ENCODE measurements around the gene OGDHL. TPM values are rescaled to one million over a fixed set of nuclear protein-coding genes. Genes with fewer than 3 reads are reported as not detected.
"Not testable (repeated sequence)": the region's sequence is repeated elsewhere in the genome, so short reads cannot be mapped to it uniquely, and the experiment has no call there.

The OGDHL gene
- total RNA-seq, 2 experiments from 2014 or later = 0.10 TPM; not detected in 1

DNA sequence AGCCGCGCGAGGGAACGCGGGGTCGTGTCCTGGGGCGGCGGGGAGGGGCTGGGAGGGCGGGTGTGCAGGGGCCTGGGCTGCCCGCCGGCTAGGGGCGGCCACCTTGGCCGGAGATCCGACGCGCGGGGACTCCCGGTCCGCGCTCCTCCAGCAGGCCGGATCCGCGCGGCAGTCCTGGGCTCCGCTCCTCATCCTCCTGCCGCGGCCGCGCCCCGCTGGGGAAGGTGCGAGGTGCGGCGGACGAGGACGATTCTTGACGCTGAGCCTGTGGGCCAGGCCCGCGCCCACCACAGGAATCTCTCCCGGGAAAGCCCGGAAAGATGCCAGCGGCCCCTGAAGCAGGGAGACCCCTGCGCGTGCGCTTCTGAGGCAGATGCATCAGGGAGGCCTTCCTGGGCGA lies 6.6 kb upstream of the OGDHL start:
- no peak overlapping the region for H3K4me3 Mint-ChIP-seq
- H3K9me3 Mint-ChIP-seq (ENCODE audit: insufficient read depth) = no peaks in the 10 kb centered on the region
- POLR2A ChIA-PET = no interaction called here
- no peak overlapping the region for H3K27ac Mint-ChIP-seq
- CTCF ChIA-PET = no interaction called here
- H3K4me1 Mint-ChIP-seq (ENCODE audit: low read depth) = peaks cover 5% of the 10 kb centered on the region
- H3K36me3 Mint-ChIP-seq (ENCODE audit: low read depth) = no peaks in the 10 kb centered on the region
- ATAC-seq = no peak
- no peak for DNase-seq
- peaks cover 37% of the 10 kb centered on the region for H3K27me3 Mint-ChIP-seq (ENCODE audit: low read depth)

DNA sequence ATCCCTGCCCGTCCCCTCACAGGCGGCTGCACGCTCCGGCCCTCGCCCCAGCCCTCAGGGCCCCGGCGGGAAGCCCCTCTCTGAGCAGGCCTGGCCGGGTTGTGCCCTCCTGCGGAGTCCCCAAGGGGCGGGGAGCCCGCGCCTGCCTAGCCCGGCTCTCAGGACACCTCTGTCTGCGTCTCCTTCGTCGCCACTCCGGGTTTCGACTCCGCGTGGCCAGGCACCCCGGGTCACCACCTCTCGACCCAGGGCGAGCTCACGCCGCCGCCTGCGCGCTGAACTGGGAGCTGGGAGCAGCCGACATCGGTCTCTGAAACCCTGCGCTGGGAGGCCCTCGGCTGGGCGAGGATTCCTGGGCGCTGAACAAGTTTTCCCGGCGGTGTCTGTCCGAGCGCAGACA lies 6.2 kb upstream of the OGDHL start:
- ATAC-seq (no peak), DNase-seq (no peak)
- Mint-ChIP-seq H3K27me3 (ENCODE audit: low read depth) (peaks cover 41% of the 10 kb centered on the region), H3K9me3 (ENCODE audit: insufficient read depth) (no peaks in the 10 kb centered on the region), H3K27ac (no peak overlapping the region), H3K4me1 (ENCODE audit: low read depth) (peaks cover 5% of the 10 kb centered on the region), H3K4me3 (no peak overlapping the region), H3K36me3 (ENCODE audit: low read depth) (no peaks in the 10 kb centered on the region)
- ChIA-PET POLR2A (no interaction called here), CTCF (no interaction called here)

DNA sequence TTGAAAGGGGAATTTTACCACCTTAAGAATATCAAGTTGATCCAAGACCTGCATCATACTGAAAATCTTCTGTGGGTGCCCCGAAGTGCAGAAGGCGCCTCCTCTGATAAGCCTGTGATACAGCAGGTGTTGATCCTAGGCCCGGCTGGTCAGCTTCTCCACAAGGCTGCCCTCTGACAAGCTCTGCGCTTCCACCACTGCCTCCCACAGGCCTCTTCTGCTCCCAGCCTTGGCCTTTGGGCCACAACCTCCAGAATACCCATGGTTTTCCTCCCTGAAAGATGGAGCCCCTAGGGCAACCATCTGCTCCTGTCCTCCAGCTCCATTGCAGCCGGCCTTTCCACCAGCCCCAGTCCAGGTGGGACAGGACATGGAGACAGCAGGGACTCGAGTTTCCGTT lies 5.6 kb upstream of the OGDHL start:
- CTCF ChIA-PET = no interaction called here

DNA sequence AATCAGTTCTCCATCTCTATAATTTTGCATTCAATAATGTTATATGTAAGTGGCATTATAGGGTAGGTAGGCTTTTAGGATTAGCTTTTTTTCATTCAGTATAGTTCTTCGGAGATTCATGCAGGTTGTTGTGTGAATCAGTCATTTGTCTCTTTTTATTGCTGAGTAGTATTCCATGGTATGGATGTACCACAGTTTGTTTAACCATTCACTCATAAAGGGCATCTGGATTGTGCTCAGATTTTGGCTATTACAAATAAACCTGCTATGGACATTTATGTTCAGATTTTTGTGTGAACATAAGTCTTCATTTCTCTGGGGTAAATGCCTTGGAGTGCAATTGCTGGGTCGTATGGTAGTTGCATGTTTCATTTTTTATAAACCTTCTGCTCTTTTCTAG lies 4.4 kb upstream of the OGDHL start:
- H3K4me1 Mint-ChIP-seq (ENCODE audit: low read depth) = peaks cover 5% of the 10 kb centered on the region
- ATAC-seq (no peak), DNase-seq (no peak)
- no peaks in the 10 kb centered on the region for H3K9me3 Mint-ChIP-seq (ENCODE audit: insufficient read depth)
- H3K27ac Mint-ChIP-seq = no peak overlapping the region
- H3K27me3 Mint-ChIP-seq (ENCODE audit: low read depth) = peaks cover 40% of the 10 kb centered on the region
- no peaks in the 10 kb centered on the region for H3K36me3 Mint-ChIP-seq (ENCODE audit: low read depth)
- no peak overlapping the region for H3K4me3 Mint-ChIP-seq
- ChIA-PET POLR2A (no interaction called here), CTCF (interaction anchor here (0.6 kb wide), 1 partner anchor 1394 kb away, joined by 3 read pairs; no protein-coding TSS in a partner anchor)

More for the DNA sequence above, 5.6 kb upstream of the OGDHL start:
- Mint-ChIP-seq H3K4me1 (ENCODE audit: low read depth) (peaks cover 5% of the 10 kb centered on the region), H3K36me3 (ENCODE audit: low read depth) (no peaks in the 10 kb centered on the region), H3K27ac (no peak overlapping the region), H3K4me3 (no peak overlapping the region), H3K9me3 (ENCODE audit: insufficient read depth) (no peaks in the 10 kb centered on the region), H3K27me3 (ENCODE audit: low read depth) (peaks cover 41% of the 10 kb centered on the region)
- DNase-seq = no peak
- ATAC-seq = no peak
- POLR2A ChIA-PET = no interaction called here

DNA sequence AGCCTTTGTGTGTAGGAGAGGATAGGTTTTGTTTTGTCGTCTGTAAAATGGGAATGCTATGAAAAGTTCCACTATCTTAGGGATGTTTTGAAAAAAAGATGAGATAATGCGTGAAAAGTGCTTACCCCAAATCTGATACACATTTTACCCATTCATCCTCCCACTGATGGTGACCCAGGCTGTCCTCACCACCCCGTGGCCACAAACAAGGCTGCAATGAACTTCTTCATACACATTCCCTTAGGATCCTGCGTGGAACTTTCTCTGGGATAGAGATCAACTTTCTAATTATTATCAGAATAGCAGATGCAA lies 399 bp upstream of the OGDHL start:
- Mint-ChIP-seq H3K4me1 (ENCODE audit: low read depth) (no peaks in the 10 kb centered on the region), H3K27me3 (ENCODE audit: low read depth) (peaks cover 21% of the 10 kb centered on the region), H3K9me3 (ENCODE audit: insufficient read depth) (no peaks in the 10 kb centered on the region), H3K4me3 (no peak overlapping the region), H3K27ac (no peak overlapping the region), H3K36me3 (ENCODE audit: low read depth) (no peaks in the 10 kb centered on the region)
- DNase-seq (no peak), ATAC-seq (no peak)
- ChIA-PET CTCF (no interaction called here), POLR2A (no interaction called here)

DNA sequence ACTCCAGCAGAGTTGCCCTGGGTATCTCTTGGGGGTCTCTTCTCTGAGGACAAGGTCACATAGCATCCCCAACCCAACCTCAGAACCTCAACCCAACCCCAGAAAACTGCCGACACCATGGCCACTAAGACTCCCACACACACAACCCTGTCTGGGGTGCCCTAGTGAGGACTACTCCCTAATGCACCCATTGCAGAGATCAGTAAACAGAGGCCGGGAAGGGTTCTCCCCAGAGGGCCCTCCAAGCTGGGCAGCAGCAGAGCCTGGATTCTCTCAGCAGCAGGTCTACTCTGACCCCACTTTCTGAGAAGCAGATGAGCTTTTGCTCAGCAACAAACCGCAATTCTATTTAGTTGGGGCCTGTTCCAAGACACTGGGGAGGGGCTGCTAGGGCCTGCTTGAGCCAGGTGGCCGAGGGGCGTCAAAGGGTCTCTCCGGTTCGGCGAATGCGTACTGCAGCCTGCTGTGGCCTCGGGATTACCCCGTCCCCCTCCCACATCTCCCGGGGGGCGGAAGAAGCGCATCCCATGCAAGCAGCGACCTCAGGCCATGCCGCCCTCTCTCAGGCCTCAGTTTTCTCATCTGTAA lies 828 bp downstream of the OGDHL start:
- Mint-ChIP-seq H3K36me3 (ENCODE audit: low read depth) (no peaks in the 10 kb centered on the region), H3K27me3 (ENCODE audit: low read depth) (peaks cover 13% of the 10 kb centered on the region), H3K9me3 (ENCODE audit: insufficient read depth) (no peaks in the 10 kb centered on the region), H3K4me1 (ENCODE audit: low read depth) (no peaks in the 10 kb centered on the region), H3K4me3 (no peak overlapping the region), H3K27ac (no peak overlapping the region)
- CTCF ChIA-PET = no interaction called here
- DNase-seq (no peak), ATAC-seq (no peak)
- POLR2A ChIA-PET = no interaction called here

DNA sequence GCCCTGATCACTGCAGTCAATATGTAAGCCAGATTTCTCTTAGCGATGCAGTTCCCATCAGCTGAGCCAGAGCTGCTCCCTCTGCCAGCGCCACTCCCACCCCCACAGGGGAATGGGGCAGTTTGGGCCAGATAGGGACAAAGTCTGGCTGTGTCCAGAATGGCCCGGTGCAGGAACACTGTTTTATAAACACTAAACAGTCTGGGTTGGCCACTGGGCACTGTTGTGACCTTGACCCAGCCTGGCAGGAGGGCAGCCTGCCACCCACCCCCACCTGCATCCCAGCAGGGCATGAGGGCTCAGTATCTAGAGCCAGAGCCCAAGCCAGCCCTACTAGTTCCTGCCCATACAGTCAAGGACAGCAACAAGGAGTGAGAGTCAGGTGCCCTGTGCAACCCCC lies 1.3 kb downstream of the OGDHL start:
- Mint-ChIP-seq H3K27me3 (ENCODE audit: low read depth) (peaks cover 13% of the 10 kb centered on the region), H3K4me1 (ENCODE audit: low read depth) (no peaks in the 10 kb centered on the region), H3K4me3 (no peak overlapping the region)

DNA sequence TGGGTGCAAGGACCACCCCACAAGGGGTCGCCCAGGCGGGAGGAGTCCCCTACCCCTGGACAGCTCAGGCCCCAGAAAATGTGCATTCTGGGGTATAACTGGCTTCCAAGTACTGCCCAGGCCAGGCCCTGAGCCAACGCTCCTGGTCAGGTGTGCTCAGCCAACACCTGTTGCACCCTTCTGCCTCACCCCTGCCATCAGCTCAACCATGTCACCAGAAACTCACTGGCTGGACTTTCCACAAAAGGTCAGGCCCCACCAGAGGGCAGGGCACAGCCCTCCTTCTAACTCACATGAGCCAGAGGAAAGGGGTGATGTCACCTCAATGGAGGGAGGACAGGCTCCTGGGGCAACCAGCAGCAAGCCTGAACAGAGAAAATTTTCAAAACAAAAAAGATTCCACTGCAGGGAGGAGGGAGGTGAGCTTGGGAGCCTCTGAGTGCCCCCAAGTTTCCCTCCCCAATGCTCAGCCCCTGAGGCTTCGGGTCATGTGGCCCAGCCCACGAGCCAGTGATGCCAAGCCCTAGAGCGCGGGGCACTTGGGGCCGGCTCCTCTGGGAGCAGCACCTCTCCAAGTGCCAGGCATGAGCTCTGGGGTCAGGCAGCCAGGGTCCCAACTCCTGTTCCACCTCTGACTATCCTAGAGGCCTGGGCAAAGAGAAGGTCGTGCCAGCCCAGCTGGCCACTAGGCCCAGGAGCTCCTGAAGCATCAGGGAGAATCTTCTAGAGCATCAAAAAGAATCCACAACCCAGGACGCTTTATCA lies 2.2 kb downstream of the OGDHL start:
- peaks cover 13% of the 10 kb centered on the region for H3K27me3 Mint-ChIP-seq (ENCODE audit: low read depth)
- H3K36me3 Mint-ChIP-seq (ENCODE audit: low read depth) = no peaks in the 10 kb centered on the region
- ATAC-seq = no peak
- ChIA-PET POLR2A (no interaction called here), CTCF (no interaction called here)
- no peaks in the 10 kb centered on the region for H3K4me1 Mint-ChIP-seq (ENCODE audit: low read depth)
- no peak overlapping the region for H3K27ac Mint-ChIP-seq
- no peak overlapping the region for H3K4me3 Mint-ChIP-seq
- no peaks in the 10 kb centered on the region for H3K9me3 Mint-ChIP-seq (ENCODE audit: insufficient read depth)
- no peak for DNase-seq

More for the DNA sequence above, 1.3 kb downstream of the OGDHL start:
- ChIA-PET POLR2A (no interaction called here), CTCF (no interaction called here)
- no peaks in the 10 kb centered on the region for H3K9me3 Mint-ChIP-seq (ENCODE audit: insufficient read depth)
- H3K36me3 Mint-ChIP-seq (ENCODE audit: low read depth) = no peaks in the 10 kb centered on the region
- no peak for ATAC-seq
- DNase-seq = no peak
- H3K27ac Mint-ChIP-seq = no peak overlapping the region

DNA sequence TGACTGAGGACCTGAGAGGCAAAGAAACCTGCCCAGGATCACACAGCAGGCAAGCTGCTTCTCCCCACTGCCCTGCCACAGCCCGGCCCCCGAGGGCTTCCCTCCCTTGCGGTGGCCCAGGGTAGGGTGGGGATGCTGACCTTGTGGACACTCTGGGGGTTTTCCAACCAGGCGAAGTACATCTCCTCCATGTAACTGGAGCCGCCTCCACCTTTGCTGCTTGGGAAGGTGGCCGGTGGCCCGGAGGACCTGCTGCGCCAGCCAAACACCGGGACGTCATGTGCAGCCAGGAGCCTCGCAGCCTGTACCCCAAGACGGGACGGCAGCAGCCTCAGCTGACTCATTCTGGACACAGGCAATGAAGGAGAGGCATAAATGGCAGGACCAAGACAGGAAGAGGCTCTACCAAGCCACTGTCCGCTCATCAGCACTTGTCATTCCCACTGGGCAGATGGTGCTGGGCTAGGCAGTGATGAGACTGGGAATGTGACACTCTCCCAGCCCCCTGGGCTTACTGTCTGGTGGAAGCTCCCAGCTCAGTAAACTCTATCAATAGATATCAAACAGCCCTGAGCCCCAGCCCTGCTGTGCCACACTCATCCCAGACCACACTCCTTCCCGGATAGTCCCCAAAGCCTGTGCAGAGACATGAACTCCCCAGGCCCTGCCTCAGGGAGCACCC lies 3.7 kb downstream of the OGDHL start:
- ChIA-PET POLR2A (no interaction called here), CTCF (no interaction called here)
- no peak overlapping the region for H3K4me3 Mint-ChIP-seq
- H3K27ac Mint-ChIP-seq = no peak overlapping the region
- ATAC-seq (no peak), DNase-seq (no peak)
- H3K27me3 Mint-ChIP-seq (ENCODE audit: low read depth) = peaks cover 15% of the 10 kb centered on the region
- no peaks in the 10 kb centered on the region for H3K9me3 Mint-ChIP-seq (ENCODE audit: insufficient read depth)
- no peaks in the 10 kb centered on the region for H3K4me1 Mint-ChIP-seq (ENCODE audit: low read depth)
- H3K36me3 Mint-ChIP-seq (ENCODE audit: low read depth) = no peaks in the 10 kb centered on the region

DNA sequence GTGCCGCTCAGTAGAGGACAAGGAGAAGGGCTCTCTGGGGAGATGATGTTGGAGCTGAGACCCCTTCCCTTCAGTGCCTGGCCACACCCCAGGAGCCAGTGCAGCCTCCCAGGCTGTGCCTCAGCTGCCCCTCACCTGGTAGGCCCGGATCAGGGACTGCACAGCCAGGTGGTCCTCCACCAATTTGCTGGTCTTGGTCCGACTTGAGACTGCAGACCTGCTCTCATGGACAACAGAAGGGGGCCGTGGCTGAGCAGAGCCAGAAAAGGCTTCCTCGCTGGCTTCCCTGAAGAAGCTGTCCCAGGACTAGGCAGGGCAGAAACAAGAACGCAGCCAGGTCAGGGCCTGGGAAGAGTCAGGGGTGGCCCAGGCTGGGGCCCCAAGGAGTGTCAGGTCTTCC lies 5.5 kb downstream of the OGDHL start:
- Mint-ChIP-seq H3K9me3 (ENCODE audit: insufficient read depth) (no peaks in the 10 kb centered on the region), H3K27me3 (ENCODE audit: low read depth) (peaks cover 5% of the 10 kb centered on the region), H3K36me3 (ENCODE audit: low read depth) (no peaks in the 10 kb centered on the region), H3K4me3 (no peak overlapping the region), H3K27ac (no peak overlapping the region), H3K4me1 (ENCODE audit: low read depth) (no peaks in the 10 kb centered on the region)
- DNase-seq (no peak), ATAC-seq (no peak)
- ChIA-PET POLR2A (no interaction called here), CTCF (no interaction called here)

DNA sequence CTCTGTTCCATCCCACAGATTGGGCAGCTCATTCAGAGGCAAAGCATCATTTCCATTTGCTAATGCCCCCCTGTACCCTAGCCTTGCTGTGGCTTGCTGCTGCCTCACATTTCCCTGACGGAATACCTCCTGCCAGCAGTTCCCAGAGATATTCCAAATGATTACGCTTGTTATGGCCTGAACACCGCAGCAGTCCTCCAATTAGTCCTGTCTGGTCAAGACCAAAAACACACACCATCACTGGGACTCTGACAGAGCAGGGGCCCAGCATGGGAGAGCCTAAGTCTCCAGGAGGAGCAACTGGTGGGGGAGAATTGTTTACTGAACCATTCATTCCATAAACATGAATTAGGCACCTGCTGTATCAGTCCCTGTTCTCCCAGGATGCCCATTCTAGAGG lies 6.1 kb downstream of the OGDHL start:
- Mint-ChIP-seq H3K9me3 (ENCODE audit: insufficient read depth) (no peaks in the 10 kb centered on the region), H3K4me1 (ENCODE audit: low read depth) (no peaks in the 10 kb centered on the region), H3K36me3 (ENCODE audit: low read depth) (no peaks in the 10 kb centered on the region), H3K4me3 (no peak overlapping the region), H3K27me3 (ENCODE audit: low read depth) (peaks cover 5% of the 10 kb centered on the region), H3K27ac (no peak overlapping the region)
- ATAC-seq (no peak), DNase-seq (no peak)
- ChIA-PET CTCF (no interaction called here), POLR2A (no interaction called here)

DNA sequence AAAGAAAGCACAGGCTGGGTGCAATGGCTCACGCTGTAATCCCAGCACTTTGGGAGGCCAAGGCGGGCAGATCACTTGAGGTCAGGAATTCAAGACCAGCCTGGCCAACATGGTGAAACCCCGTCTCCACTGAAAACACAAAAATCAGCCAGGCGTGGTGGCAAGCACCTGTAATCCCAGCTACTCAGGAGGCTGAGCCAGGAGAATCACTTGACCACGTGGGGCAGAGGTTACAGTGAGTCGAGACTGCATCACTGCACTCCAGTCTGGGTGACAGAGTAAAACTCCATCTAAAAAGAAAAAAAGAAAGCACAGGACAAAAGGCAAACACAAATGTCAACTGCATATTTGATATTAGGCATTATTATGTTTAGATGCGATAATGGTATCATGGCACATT lies 7.2 kb downstream of the OGDHL start:
- H3K4me1 Mint-ChIP-seq (ENCODE audit: low read depth); H3K36me3 Mint-ChIP-seq (ENCODE audit: low read depth); H3K4me3 Mint-ChIP-seq; POLR2A ChIA-PET; H3K27ac Mint-ChIP-seq; H3K9me3 Mint-ChIP-seq (ENCODE audit: insufficient read depth); CTCF ChIA-PET; ATAC-seq; DNase-seq; H3K27me3 Mint-ChIP-seq (ENCODE audit: low read depth): not testable (repeated sequence)
